NCI-H1417 treated with DMSO at 0.1 percent for 48 hours (cell line): ENCODE data around the gene ZP4.
A peak's percentile ranks its signal among the peaks of the same experiment; 100 is the strongest.
"Not testable (repeated sequence)": the region's sequence is repeated elsewhere in the genome, so short reads cannot be mapped to it uniquely, and the experiment has no call there.

Source experiments
- DNase-seq: peaks from one replicate; lab custom pipeline; 2025; lab: John Stamatoyannopoulos, UW

The ZP4 gene

GRCh38 chr1:237875291-237875690 is 15.4 kb downstream of the ZP4 start:
- DNase-seq, result no peak

- DNase-seq, result no peak
Measured at GRCh38 chr1:237873487-237874211, 17.1 kb downstream of the ZP4 start.

- DNase-seq, result no peak
Measured at GRCh38 chr1:237868817-237869600, 21.7 kb downstream of the ZP4 start.

- no peak for DNase-seq
Measured at GRCh38 chr1:237867380-237867888, 23.3 kb downstream of the ZP4 start.

GRCh38 chr1:237864338-237865244 is 26.1 kb downstream of the ZP4 start:
- no peak for DNase-seq

GRCh38 chr1:237863234-237863633 is 27.5 kb downstream of the ZP4 start:
- no peak for DNase-seq

- no peak for DNase-seq
Measured at GRCh38 chr1:237861944-237862343, 28.8 kb downstream of the ZP4 start.

GRCh38 chr1:237858992-237859391 is 31.7 kb downstream of the ZP4 start:
- DNase-seq, result no peak

GRCh38 chr1:237857455-237857854 is 33.3 kb downstream of the ZP4 start:
- DNase-seq, result no peak

- DNase-seq, result no peak
Measured at GRCh38 chr1:237852342-237852741, 38.4 kb downstream of the ZP4 start.

- peak; percentile 2 for DNase-seq
Measured at GRCh38 chr1:237851210-237851845, 39.4 kb downstream of the ZP4 start.

GRCh38 chr1:237843516-237843915 is 47.2 kb downstream of the ZP4 start:
- DNase-seq, result not testable (repeated sequence)

- DNase-seq, result no peak
Measured at GRCh38 chr1:237841485-237841884, 49.2 kb downstream of the ZP4 start.

GRCh38 chr1:237838904-237839534 is 51.7 kb downstream of the ZP4 start:
- no peak for DNase-seq

- DNase-seq, result no peak
Measured at GRCh38 chr1:237838320-237838719, 52.4 kb downstream of the ZP4 start.

GRCh38 chr1:237834461-237834860 is 56.3 kb downstream of the ZP4 start:
- DNase-seq, result no peak

- DNase-seq, result no peak
Measured at GRCh38 chr1:237834048-237834447, 56.7 kb downstream of the ZP4 start.

GRCh38 chr1:237832858-237833257 is 57.9 kb downstream of the ZP4 start:
- no peak for DNase-seq
